Keratinocyte (primary cell): ENCODE measurements around the gene WSB1.

Source experiments
- CTCF ChIP-seq, 3 experiments: IDR thresholded peaks in 1 of 3; conservative IDR thresholded peaks in 1 of 3; optimal IDR thresholded peaks in 1 of 3; 2 replicates in 2 of 3; 3 replicates in 1 of 3; pipeline versions ENCODE3 to v1.5.1; 2011; ENCODE audit warnings: low read length in 3 of 3, mild to moderate bottlenecking in 3 of 3, moderate library complexity in 2 of 3, control low read depth in 1 of 3, inconsistent platforms in 1 of 3; ENCODE audit not compliant: insufficient read depth in 2 of 3; ENCODE audit errors: extremely low read depth in 1 of 3
- EZH2 ChIP-seq: IDR thresholded peaks from one replicate; pipeline ENCODE4 v1.6.1; 2012; ENCODE audit warnings: inconsistent platforms, mild to moderate bottlenecking, low read length, moderate library complexity

GRCh38 chr17:27348196-27348595 is 54.3 kb downstream of the WSB1 start:
- no peak for TF ChIP-seq CTCF (optimal IDR thresholded peaks at IDR 0.05 in 1 of 3, IDR thresholded peaks at IDR 0.05 in 1 of 3, conservative IDR thresholded peaks at IDR 0.05 in 1 of 3; ENCODE audit: extremely low read depth in 1 of 3, insufficient read depth in 2 of 3, low read length in 3 of 3)
- TF ChIP-seq EZH2: no peak
